Non-pigmented ciliary epithelial cell (primary cell): ENCODE data around the gene SCNM1.

Source experiments
- DNase-seq: peaks from one replicate; pipeline ENCODE4 v3.0.0-alpha.2; 2010; ENCODE audit warnings: low read depth

SCNM1 gene, protein sequence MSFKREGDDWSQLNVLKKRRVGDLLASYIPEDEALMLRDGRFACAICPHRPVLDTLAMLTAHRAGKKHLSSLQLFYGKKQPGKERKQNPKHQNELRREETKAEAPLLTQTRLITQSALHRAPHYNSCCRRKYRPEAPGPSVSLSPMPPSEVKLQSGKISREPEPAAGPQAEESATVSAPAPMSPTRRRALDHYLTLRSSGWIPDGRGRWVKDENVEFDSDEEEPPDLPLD

DNA sequence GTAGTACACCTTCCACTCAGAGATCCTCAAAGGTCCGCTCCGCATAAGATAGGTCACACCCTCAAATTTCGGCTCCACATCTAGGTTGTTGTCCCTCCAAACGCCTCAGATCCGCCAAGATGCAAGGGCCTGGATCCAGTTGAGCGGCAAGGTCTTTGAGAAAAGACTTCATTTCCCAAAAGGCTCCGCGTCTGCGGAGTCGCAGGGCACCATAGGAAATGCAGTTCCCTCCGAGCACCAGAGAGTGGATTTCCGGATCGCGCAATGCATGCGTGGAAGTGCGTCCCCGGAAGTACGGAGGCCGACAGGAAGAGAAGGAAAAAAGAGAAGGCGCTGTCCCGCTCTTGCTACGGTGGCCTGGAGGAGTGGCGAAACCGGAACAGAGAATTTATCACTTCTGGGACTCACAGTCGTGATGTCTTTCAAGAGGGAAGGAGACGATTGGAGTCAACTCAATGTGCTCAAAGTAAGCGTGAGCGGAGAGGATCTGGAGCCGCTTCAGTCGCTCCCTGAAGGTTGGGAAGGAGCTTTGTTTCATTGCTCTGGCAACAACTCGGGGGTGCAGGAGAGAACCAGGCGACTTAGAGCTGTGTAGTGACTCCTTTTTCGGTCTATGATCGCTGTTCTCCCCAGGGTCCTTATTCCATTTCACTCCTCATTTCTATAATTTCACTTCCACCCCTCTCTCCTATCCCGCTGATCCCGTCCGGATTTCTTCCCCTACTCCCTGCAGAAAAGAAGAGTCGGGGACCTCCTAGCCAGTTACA is at the start of gene SCNM1, which contains the start of gene LYSMD1:
Gene SCNM1, plus strand, starts transcription at position 407 of the 767 bp plus-strand sequence. Its CDS starts 9 bp downstream, at position 416.
Gene LYSMD1, minus strand, starts transcription at position 165 of the 767 bp plus-strand sequence. CDS start 644 bp downstream, outside the sequence.
- peak; percentile 95 for DNase-seq

DNA sequence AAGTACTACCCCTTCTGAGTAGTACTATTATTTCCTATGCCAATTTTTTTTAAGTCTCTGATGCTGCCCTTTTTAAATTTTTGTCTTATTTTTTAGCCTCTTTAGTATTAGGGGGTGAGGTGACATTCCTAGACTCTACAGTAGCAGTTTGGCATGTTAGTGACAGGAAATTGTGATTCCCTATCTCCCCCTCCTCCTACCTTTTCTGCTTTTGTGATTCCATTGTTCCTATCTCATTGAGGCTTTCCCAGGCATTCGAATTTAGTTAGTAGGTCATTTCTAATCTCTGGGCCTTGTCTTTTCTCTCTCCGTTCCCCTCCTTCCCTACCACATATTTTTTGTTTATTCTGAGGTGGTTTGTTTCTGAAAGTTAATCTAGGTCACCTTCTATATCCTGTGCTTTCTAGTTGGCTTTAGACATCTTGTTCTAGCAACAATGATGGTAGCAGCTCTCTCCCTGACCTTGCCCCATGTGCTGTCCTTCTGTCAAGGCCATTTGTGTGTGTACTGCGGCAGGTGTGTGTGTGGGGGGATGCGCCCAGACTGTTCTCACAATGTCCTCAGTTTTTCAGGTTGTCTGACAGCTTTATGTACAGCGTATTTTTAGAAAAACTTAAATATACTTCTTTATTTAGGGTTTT is 41.1 kb upstream of the SCNM1 start:
- no peak for DNase-seq

DNA sequence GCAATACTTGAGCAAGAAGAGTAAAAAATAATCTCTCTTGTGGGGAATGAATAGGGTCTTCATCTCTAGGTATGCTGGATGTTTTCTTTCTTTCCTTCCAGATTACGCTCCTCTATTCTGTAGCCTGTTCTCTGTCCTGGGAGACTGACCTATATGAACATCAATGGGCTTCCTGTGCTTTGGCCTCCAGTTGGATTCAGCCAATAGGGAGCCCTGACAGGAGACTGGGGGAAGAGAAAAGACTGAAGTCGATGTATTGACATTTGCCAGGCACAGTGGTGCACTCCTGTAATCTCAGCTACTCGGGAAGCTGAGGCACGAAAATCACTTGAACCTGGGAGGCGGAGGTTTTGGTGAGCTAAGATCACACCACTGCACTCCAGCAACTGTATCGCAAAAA is 37.1 kb upstream of the SCNM1 start:
- no peak for DNase-seq

DNA sequence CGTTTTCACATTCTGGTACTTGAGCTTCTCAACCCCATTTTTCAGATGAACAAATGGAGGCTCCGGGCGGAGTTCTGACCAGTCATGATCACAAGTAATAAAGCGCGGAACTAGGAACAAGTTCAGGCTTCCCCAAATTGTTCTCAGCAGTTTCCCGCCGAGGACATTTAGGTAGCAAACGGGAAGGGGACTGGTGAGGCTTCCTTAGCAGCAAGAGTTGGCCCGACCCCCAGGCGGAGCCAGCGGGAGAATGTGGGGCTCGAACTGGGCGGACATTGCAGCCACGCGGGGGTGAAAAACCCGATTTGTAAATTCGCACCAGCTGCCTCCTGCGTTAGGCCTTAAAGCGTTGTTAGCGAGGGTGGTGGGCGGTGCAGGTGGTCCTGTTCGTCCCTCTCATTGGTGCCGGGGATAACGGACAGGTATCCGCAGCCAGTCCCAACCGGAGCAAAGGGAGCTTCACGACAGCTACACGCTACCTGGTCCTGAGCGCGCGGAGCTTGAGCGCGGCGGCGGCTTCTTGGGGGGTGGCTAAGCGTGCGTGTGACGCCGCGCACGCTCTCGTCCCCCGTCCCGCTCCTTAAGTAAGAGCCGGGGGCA is 34.9 kb upstream of the SCNM1 start:
- DNase-seq, result peak; percentile 76

DNA sequence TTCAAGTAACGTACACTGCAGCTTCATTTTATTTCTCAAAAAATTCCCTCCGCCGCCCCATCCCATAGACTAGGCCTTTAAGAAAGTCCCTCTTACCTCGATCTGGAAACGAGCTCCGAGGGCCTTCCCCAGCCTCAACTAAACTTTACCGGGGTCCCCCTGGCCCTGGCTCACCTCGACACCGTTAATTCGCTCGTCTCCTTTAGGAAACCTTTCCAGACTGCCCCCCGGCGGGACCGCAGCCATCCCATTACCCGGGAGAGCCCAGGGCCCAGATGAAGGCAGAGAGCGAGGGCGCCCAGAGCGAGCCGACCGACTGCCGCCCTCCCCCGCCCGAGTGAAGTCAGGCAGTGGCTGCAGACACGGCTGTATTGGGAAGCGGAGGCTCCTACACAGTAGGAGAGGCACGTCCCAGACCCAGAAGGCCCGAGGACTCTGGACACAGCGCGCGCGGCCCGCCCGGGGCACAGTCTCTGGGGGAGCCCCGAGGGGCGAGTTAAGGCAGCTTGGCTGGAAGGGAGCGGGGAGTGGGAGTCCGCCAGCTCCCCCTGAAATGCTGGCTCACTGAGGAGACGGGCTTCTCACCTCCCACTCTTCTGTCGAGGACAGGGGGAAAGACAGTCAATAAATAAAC is 34.1 kb upstream of the SCNM1 start:
- no peak for DNase-seq

DNA sequence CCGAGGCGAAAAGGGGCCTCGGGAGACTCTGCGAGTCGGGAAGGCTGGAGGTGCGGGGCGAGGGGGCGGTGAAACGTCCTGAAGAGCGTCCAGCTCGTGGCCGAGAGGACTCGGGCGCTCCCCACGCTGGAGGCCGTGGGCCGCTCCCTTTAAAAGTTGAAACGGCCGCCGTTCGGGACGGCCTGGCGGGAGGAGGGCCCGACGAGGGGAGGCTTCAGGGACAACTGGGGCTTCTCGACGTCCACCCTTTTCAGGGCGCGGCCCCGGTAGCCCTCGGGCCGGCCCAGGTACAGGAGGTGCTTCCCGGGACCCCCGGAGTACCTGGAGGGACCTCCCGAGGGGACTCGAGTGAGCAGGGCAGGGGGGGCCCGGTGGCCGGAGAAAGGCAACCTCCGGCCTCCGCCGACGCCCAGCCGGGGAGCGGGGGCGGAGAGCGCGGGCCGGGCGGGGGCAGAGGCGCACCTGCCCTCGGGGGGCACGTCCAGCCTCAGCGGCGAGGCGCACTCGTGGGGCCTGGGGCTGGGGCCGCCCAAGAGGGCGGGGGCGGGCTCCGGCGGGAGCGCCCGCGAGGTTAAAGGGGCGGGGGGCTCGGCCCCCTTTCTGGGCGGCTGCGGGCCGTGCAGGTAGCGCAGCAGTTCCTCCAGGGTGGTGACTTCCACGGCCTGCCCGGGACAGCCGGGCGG is 33.5 kb upstream of the SCNM1 start:
- no peak for DNase-seq

DNA sequence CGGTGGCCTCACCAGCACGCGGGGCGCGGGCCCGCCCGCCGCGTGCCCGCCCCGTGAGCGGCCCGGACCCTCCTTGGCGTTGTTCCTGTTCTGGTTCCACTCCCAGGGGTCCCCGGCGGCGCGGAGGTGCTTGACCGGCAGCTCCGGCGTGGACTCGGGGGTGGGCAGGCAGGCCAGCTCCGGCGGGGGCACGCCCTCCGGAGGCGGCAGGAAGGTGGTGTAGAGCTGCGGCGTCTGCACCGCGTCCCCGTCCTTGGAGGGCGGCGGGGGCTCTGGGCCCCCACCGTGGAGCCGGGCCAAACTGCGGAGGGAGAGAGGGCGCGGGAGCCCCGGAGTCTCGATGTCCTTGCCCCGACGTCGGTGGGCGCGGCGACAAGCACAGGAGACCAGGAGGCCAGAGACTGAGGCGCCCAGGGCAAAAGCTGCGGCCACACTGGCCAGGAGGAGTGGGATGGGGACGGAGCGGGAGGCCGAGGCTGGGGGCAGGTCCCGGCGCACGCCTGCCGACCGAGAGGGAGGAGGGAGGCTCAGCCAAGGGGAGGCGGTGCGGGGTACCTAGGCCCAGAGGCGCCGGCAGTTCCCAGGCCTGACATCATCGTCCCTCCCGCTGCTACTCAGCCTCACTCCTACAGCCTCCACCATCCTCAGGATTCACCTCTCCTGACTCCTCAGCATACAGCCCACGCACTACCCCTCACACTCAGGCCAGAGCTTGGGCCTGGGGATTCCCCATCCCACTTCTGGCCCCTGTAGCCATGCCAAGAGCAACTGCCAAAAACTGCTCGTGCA is 32.7 kb upstream of the SCNM1 start:
- no peak for DNase-seq

DNA sequence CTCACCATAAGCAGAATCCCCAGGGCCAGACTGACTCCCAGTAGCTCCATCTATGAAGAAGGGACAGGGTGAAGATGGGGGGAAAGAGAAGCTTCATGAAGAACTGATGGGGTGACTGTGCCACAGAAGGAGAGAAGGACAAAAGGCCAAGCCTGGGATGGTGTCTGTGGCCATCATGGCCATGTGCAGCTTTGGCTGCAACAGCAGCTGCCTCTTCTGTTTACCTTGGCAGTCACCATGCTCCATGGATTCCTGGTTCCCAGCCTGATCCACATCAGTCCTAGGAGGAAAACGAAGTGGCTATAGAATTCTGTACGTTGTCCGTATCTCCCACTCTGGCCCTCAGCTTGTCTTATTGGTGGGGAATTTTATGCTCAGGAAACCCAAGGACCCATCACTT is 31.5 kb upstream of the SCNM1 start:
- no peak for DNase-seq

DNA sequence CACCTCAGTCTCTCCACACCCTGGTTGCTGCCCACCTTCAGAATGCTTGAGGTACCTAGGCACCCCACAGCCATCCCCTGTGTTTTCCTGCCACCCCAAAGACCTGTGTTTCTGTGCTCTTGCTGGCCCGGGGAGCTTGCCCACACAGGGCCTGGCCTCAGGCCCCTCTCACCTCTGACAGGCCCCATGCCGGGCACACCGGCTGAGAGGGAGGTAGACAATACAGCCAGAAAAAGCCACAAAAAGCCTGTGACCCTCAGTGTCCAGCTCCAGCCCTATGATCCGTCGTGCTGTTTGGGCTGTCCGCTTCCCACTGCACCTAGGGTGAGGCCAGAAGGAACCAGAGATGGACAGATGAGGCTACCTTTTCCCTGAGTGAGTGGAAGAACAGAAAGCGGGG is 31.0 kb upstream of the SCNM1 start:
- DNase-seq, result no peak

DNA sequence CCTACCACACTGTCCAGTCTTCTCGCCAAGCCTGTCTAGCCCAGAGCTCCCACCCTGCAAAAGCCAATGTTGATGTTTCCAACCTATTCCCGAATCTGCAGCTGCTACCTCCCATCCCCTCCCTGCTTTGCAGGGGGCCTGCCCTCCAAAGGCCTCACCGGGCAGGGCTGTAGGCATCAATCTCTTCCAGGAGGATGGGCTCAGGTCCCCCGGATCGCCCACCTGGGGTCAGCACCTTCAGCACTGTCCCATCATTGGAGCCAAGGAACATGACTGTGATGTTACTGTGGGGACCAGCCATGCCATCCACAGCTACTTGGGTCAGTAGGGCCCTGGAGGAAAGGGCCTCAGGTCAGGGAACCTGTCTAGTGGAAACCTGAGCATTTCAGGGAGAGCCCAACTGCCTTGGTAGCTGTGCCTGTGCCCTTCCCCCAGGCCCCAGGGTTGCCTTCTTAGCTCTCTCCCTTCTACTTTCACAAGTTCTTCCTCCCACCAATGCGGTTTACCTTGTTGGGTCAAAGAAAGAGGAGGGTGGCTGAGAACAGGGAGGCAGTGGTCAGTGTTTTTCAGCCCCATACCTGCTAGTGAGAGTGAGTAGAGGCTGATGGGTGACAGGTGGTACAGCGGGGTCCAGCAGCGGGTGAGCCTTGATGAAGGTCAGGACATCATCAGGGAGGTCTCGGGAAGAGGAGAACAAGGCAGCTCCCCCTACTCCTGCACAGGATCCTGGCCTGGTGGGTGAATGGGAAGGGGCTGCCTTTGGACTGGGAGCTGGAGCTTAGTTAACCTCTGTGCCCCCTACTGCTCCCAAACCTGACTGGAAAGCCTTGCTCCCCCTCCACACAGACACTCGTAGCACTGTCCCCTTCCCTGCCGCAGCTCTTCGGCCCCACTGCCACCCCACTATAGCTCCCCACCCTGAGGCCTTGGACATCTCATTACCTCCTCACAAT is 30.2 kb upstream of the SCNM1 start:
- DNase-seq, result no peak

DNA sequence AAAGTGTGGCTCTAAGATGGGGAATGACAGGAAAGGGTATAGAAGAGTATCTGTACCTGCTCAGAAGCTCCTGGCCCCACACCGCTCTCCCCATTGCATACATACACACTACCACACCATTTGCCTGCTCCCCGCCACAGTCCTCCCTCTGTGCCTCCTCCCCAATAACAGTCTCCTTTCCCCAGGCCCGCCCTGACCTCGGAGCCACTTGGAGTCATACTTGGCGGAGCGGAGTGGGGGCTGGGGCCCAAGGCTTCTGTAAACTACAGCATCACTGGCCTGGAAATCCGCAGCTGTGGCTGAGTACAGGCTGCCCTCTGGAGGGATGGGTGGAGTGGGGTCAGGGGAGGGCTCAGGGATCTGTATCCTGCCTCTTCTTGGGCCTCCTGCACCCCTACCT is 28.2 kb upstream of the SCNM1 start:
- no peak for DNase-seq

DNA sequence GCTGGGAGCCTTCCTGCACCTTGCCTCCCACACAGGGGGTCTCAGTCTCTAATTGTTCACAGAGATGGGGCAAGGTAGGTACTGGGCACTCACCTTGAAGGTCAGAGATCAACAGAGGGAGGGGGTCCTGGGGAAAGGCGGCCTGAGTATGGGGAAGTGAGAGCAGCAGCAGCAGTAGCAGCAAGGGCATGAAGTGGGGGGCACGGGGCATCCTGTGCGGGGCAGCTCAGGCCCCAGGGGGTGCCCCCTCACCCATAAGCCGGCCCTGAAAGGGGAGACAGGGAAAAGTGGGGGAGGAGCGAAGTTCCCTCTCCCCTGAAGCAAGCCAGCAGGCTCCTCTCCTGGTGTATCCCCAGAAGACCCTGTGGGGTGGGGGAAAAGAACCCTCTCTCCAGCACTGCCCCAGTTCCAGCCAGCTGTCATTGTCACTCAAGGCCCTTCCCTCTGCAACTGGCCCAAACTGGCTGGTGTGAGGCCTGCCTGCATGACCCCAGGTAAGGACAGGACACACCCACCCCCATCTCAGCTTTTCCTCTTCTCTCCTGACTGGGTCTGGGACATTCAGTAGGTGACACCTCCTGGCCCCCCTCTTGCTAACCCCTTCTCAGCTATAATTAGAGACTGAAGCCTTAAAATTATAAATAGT is 23.4 kb upstream of the SCNM1 start:
- DNase-seq, result no peak

DNA sequence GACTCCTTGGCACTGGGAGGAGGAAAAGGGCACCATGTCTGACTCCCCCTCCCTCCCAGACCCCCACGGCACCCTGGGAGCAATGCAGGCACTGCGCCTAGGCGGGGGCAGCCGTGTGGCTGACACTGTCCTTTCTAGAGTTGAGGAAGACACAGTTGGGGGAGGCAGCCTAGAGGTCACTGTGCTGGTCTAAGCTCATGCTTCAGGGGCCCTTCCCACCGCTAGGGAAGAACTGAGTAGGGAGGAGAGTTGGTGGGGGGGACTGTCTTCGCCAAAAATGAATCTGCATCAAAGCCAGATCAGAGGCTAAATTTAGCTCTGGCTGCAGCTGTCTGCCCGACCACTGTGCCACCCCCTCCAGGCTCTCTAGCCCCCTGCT is 22.9 kb upstream of the SCNM1 start:
- DNase-seq, result no peak

DNA sequence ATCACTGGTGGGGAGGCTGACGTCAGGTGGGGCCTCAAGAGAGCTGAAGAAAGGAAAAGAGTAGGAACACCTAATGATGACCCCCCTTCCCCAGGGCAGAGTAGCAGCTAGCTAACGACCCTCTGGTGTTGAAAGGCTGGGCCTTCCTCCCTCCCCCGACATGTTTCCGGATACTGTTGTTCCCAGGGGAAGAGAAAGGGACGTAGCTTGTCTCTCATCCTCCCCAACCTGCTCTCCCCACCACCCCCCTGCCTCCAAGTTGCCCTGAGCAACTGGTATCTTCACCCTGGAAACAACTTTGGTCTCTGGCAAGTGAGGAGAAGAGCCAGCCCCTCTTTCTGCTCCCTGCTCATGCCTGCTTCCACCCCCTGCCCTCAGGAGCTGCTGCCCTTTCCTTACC is 22.0 kb upstream of the SCNM1 start:
- no peak for DNase-seq

DNA sequence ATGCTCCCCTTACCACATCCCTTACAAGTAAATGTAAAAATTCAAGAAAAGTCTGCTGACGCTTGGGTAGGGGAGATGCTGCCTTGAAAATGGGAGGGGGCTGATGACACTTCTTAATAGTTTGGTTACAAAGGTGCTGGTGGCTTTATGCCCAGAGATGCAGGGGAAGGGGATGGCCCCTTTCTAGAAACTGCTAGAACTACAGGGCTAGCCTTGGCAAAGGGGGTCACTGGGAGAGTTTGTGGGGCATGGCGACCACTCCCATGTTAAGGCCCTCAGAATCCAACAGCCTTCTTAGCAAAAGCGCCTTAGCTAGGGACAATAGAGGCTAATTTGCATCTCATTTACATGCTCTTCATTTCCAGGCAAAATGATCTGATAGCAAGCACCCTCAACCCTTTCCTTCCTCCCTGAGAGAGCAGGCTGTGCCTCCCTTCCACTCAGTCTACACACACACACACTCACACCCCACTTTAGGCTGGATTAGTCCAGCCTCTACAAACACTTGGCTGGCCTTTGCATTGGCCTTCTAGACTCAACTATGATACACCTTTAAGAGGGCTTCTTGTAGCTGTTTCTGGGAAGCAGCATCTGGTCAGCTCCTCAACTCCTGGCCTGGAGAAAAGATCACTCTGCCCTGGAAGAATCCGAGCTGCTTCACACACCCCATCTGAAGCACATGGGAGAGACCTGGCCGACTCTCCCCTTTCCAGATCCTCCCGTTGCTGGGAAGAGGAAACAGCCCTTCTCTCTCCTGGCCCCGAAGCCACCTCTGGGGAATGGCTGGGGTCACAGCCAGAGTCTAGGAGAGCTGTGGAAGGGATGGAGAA is 21.3 kb upstream of the SCNM1 start:
- no peak for DNase-seq

DNA sequence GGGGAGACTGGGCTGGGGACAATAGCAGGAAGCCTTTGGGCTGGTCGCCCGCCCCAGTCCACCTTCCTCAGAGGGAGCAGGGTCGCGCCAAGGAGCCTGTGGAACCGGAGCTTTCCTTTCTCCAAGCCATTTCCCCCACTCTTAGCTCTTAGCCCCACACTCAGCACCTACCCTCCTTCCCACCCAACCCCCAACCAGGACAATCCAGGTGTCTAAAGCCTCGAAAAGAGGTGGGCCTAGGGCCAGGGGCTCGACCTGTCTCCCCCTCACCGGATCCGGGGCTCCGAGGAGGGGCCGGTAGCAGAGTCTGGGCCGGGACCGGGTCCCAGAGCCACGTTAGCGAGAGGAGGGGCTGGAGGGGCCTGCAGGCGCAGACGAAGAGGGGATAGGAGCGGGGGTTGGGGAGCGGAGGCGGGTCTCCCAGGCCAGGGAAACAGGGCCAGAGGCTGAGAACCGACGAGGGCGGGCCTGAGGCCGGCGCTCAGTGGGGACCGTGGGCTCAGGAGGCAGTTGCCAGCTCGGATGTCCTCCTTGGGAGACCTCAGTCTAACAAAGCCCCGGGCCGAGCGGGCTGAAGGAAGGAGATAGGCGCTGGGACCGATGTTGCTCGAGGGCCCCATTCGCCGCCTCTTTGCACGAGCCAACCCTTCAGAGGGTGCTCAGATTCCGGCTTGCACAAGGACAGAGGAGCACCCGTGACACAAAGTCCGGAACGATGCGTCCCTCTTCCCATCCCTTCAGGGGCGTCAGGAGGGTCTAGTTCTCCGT is 20.5 kb upstream of the SCNM1 start:
- no peak for DNase-seq

DNA sequence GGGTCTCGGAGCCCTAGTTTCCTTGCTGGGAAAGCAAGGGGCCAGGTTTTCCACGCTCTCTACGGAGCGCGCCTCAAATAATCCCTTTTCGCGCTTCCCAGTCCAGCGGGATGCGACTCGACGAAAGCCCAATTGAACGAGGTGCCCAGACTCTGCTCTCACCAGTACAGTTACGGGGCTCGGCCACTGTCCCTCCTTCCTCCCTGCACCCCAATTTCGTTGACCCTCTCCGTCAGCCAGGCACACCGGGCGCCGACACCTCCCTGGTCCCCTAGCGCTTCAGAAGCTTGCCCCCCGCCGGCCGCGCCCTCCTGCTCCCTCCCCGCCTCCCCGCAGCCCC is 19.9 kb upstream of the SCNM1 start:
- DNase-seq, result no peak
